Stimulated activated CD8-positive, alpha-beta memory T cell treated with anti-CD3 and anti-CD28 coated beads, Interleukin-15, amount 100 ng/mL, for 1 hour (primary cell): ENCODE results near the gene KIAA0232.
"Not testable (repeated sequence)": the region's sequence is repeated elsewhere in the genome, so short reads cannot be mapped to it uniquely, and the experiment has no call there.

Experiments
- DNase-seq: peaks from one replicate; pipeline ENCODE4 v3.0.0-alpha.2; 2020; ENCODE audit warnings: low read depth

KIAA0232 gene

GRCh38 chr4:6885953-6886557 is 103.5 kb downstream of the KIAA0232 start:
- no peak for DNase-seq

- no peak for DNase-seq
Measured at GRCh38 chr4:6886886-6887285, 104.4 kb downstream of the KIAA0232 start.

- DNase-seq = no peak
Measured at GRCh38 chr4:6887591-6888371, 105.3 kb downstream of the KIAA0232 start.

DNA sequence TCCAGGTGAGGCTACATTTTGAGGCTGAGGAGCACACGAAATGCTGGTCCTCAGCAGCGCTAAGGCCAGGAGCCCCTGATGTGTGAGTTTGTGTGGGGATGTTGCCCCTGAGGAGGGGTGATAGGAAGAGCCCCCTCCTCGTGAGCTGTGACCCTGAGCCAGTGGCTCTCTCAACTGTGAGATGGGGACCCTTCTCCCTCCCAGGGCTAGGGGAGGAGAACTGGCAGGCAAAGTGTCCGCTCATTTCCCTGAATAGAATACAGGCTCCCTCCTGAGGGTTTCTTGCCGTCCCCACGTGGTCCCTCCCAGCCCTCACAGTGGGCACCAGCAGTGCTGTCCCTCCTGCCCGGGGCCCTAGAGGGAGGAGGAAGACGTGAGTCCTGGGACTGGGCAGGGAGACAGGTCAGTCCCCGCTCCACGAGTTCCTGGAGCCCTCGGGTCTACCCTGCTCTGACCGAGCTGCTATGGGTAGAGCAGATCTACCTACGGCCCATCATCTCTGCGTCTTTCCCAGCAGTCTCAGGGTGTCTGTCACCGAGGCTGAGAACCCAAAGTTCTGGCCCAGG is 106.1 kb downstream of the KIAA0232 start:
- DNase-seq = no peak

GRCh38 chr4:6889101-6889735 is 106.7 kb downstream of the KIAA0232 start:
- no peak for DNase-seq

GRCh38 chr4:6889736-6890324 is 107.3 kb downstream of the KIAA0232 start:
- no peak for DNase-seq

DNA sequence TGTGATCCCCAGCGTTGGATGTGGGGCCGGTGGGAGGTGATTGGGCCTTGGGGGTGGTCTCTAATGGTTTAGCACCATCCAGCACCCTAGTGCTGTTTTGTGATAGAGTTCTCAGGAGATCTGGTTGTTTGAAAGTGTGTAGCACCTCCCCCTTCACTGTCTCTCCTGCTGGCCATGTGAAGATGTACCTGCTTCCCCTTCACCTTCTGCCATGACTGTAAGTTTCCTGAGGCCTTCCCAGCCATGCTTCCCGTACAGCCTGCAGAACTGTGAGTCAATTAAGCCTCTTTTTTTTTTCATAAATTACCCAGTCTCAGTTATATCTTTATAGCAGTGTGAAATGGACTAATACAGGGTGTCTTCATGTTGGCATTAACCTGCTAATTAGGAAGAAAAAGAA is 107.8 kb downstream of the KIAA0232 start:
- DNase-seq = no peak

- not testable (repeated sequence) for DNase-seq
Measured at GRCh38 chr4:6890971-6891370, 108.4 kb downstream of the KIAA0232 start.

- DNase-seq = no peak
Measured at GRCh38 chr4:6891436-6892170, 109.1 kb downstream of the KIAA0232 start.

DNA sequence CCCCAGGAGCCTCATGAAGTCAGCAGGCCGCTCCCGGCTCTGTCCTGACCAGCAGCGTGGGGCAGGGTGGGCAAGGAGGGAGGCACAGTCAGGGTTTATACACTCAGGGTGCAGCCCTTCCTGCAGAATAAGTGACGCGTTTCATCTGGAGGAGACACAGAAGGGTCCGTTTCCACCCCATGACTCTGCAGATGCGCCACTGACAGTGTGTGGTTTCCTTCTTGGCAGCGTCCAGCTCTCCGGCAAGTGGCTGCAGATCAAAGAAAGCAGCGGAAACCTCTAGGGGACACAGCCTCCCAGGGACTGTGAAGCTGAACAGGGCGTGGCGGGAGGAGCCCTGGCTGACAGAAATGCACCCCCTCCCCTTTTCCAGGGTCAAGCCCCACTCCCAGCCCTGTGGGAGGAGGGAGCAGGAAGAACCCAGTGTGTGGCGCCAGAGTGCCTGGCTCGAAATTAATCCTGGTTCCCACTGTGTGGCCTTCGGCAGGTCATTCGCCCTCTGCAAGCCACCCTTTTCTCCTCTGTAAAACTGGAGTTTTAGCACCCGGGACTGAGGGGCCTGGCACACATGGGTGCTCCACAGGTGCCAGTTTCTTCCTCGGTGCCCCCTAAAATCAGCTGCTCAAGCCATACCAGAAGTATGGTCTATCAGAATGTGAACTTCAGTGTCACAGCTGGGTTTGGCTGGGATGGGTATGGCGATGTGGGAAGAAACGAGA is 109.8 kb downstream of the KIAA0232 start:
- DNase-seq = no peak

GRCh38 chr4:6892909-6893202 is 110.3 kb downstream of the KIAA0232 start:
- DNase-seq = no peak

GRCh38 chr4:6893449-6894085 is 111.0 kb downstream of the KIAA0232 start:
- DNase-seq = no peak

DNA sequence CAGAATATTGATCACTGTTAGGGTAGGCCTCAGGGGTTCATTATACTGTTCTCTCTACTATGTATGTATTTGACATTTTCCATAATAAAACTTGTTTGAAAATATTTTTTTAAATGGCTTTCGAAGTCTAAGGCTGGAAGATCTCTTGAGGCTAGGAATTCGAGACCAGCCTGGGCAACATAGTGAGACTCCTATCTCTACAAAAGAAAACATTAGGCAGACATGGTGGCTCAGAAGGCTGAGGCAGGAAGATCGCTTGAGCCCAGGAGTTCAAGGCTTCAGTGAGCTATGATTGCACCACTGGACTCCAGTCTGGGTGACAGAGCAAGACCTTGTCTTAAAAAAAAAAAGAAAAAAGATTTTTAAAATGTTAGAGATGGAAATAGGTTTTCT is 111.6 kb downstream of the KIAA0232 start:
- DNase-seq = no peak

DNA sequence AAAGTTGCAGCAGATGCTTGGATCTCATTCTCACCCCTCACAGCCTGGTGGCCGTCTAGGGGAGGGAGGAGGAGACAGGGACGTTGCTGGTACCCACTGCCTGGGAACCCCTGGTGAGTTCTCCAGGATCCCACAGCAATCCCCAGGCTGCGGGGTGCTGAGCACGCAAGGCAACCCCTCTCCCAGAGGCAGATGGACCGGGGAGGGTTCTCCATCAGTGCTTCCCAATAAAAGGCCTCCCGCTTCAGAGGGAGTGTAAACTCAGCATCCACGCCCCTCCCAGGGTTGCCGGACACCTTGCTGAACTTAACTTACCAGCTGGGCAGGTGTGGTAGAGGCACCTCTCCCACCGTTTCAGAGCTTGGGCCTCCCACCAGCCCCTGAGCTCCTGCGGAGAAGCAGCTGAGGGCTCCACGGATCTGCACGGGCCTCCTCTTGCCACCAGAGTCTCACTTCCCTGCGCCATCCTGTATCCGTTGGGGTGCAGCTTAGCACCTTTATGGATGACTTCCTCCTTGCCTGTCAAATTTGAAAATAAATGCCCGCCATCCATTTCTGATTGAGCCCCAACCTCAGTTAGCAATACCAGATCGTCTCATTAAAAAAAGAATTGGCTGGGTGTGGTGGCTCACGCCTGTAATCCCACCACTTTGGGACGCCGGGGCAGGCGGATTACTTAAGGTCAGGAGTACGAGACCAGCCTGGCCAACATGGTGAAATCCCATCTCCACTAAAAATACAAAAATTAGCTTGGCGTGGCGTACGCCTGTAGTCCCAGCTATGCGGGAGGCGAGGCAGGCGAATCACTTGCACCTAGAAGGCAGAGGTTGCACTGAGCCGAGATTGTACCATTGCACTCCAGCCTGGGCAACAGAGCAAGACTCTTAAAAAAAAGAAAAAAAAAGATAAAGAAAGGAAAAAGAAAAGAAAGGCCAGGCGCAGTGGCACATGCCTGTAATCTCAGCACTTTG is 112.3 kb downstream of the KIAA0232 start:
- DNase-seq = no peak

- DNase-seq = no peak
Measured at GRCh38 chr4:6896035-6896434, 113.5 kb downstream of the KIAA0232 start.

DNA sequence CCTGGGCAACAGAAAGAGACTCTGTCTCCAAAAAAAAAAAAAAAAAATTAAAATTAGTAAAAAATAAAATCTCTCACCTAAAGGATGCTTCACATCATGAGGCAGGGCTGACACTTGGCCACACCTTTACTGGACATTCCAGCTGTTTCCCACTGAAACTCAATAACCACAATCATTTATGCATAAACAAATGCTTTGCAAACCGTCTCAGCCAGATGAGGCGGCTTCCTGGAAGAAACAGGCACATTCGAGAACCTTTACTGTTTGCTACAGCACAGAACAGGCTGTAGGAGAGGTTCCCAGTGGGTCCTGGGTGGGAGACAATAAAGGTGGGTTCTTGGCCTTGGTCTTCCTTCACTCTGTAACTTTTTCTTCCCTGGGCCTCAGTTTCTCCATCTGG is 116.2 kb downstream of the KIAA0232 start:
- DNase-seq = no peak

GRCh38 chr4:6900181-6900812 is 117.8 kb downstream of the KIAA0232 start:
- no peak for DNase-seq

GRCh38 chr4:6900956-6901355 is 118.4 kb downstream of the KIAA0232 start:
- no peak for DNase-seq

DNA sequence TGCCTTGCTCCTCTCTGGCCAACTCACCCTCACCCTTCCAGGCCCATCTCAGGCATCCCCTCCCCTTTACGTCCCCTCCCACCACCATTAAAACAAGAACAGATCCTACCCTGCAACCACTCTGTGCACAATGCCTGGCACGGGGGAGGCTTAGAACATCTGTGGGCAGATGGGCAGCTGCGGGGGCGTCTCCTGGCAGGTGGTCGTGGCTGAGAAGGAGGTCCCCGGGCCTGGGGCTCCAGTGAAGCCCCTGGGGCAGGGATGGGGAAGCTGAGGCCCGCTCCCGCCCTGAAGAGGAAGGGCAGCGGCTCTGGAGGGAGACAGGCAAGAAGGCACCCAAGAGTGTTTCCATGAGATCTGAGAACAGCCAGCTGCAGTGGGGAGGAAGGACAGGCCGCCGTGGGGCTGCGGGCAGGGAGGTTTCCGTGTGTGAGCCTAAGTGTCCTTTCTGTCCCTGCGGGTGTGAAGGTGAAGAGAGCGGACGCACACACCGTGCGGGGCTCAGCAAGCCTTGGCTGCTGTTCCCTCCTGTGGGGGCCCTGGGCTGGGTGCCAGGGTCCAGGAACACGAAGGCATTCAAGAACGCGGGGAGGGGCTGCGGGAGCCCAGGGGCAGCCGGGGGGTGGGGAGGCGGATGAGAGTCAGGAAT is 119.3 kb downstream of the KIAA0232 start:
- DNase-seq = no peak
